IMR-90 (cell line): Measurements from ENCODE around the gene BCL7A. TPM values are rescaled to one million over a fixed set of nuclear protein-coding genes. Genes with fewer than 3 reads are reported as not detected.

Experiments used
- ATAC-seq: fragments of 200-7000 bp; cut with Tn5 transposase; 2 replicates; pipeline ENCODE4 v1.9.1; 2020; ENCODE audit warnings: low read depth, mild to moderate bottlenecking, moderate library complexity
- BruUV-seq: library from RNA; stranded (reverse); fragments of 400-500 nt; replicated peaks from 2 replicates; lab custom pipeline; 2021; lab: Mats Ljungman, UMichigan
- CTCF ChIA-PET: fragments of 300-600 bp; formaldehyde crosslinking; extraction: SDS; loops from one replicate; lab custom pipeline; 2021; ENCODE audit warnings: antibody characterized with exemption; lab: Yijun Ruan, JAX
- POLR2A ChIA-PET: fragments of 300-600 bp; sonication (Branson Sonifier 250); formaldehyde crosslinking; loops from one replicate; lab custom pipeline; 2022; ENCODE audit warnings: antibody characterized with exemption; ENCODE audit not compliant: unreplicated experiment; lab: Charles Lee
- DNase-seq: peaks from one replicate; pipeline ENCODE4 v3.0.0; 2013
- H2AFZ ChIP-seq: replicated peaks from 2 replicates; pipeline ENCODE3; 2013; ENCODE audit warnings: low read length, mild to moderate bottlenecking; ENCODE audit not compliant: poor library complexity
- H2AK5ac ChIP-seq: 2 replicates; pipeline ENCODE4 v1.6.1; 2013; ENCODE audit warnings: low read depth, low read length, inconsistent platforms
- H2AK9ac ChIP-seq: replicated peaks from 2 replicates; pipeline ENCODE3; 2013; ENCODE audit warnings: mild to moderate bottlenecking, low read depth, low read length, moderate library complexity; ENCODE audit not compliant: poor library complexity
- H2BK120ac ChIP-seq: 2 replicates; pipeline ENCODE4 v1.6.1; 2013; ENCODE audit warnings: low read depth, low read length, inconsistent platforms
- H2BK15ac ChIP-seq: 3 replicates; pipeline ENCODE4 v1.6.1; 2013; ENCODE audit warnings: low read depth, low read length, inconsistent platforms
- H2BK20ac ChIP-seq: 2 replicates; pipeline ENCODE4 v1.6.1; 2013; ENCODE audit warnings: low read depth, mild to moderate bottlenecking, inconsistent platforms, low read length, moderate library complexity
- H2BK5ac ChIP-seq: 2 replicates; pipeline ENCODE4 v1.6.1; 2013; ENCODE audit warnings: mild to moderate bottlenecking, low read depth, low read length, inconsistent platforms; ENCODE audit not compliant: poor library complexity, severe bottlenecking
- H3K14ac ChIP-seq: replicated peaks from 2 replicates; pipeline ENCODE4 v1.6.1; 2013; ENCODE audit warnings: low read depth, low read length, inconsistent platforms
- H3K18ac ChIP-seq: 2 replicates; pipeline ENCODE4 v1.6.1; 2013; ENCODE audit warnings: low read depth, low read length, control low read depth
- H3K23ac ChIP-seq: 2 replicates; pipeline ENCODE4 v1.6.1; 2013; ENCODE audit warnings: low read depth, low read length, inconsistent platforms
- H3K27ac ChIP-seq: 2 replicates; pipeline ENCODE4 v1.5.1; 2013; ENCODE audit warnings: mild to moderate bottlenecking, control low read depth, low read length; ENCODE audit not compliant: insufficient read depth
- H3K27me3 ChIP-seq: 2 replicates; pipeline ENCODE4 v1.6.1; 2013; ENCODE audit warnings: low read length; ENCODE audit not compliant: control insufficient read depth, insufficient read depth
- H3K36me3 ChIP-seq: 2 replicates; pipeline ENCODE4 v1.6.1; 2013; ENCODE audit warnings: low read length, mixed read lengths; ENCODE audit not compliant: control insufficient read depth, insufficient read depth
- H3K4ac ChIP-seq: 2 replicates; pipeline ENCODE4 v1.6.1; 2013; ENCODE audit warnings: low read depth, low read length, inconsistent platforms
- H3K4me1 ChIP-seq: 2 replicates; pipeline ENCODE4 v1.6.1; 2013; ENCODE audit warnings: low read length, mixed read lengths; ENCODE audit not compliant: control insufficient read depth, insufficient read depth
- H3K4me2 ChIP-seq: 2 replicates; pipeline ENCODE4 v1.6.1; 2013; ENCODE audit warnings: low read depth, mild to moderate bottlenecking, control low read depth, low read length, moderate library complexity
- H3K4me3 ChIP-seq: 2 replicates; pipeline ENCODE4 v1.5.1; 2013; ENCODE audit warnings: low read depth, mild to moderate bottlenecking, control low read depth, low read length, moderate library complexity; ENCODE audit not compliant: insufficient read depth
- H3K56ac ChIP-seq: 2 replicates; pipeline ENCODE4 v1.6.1; 2013; ENCODE audit warnings: low read length, inconsistent platforms; ENCODE audit not compliant: insufficient read depth; ENCODE audit errors: extremely low read depth
- H3K79me1 ChIP-seq, 2 experiments: 2 replicates each; pipeline ENCODE4 v1.6.1; 2013; ENCODE audit warnings: low read length in 2 of 2, inconsistent platforms in 1 of 2, low read depth in 1 of 2
- H3K9ac ChIP-seq: 2 replicates; pipeline ENCODE4 v1.6.1; 2013; ENCODE audit warnings: low read depth, low read length, control low read depth
- H3K9me1 ChIP-seq: 2 replicates; pipeline ENCODE4 v1.6.1; 2013; ENCODE audit warnings: low read length, inconsistent platforms; ENCODE audit not compliant: insufficient read depth
- H3K9me3 ChIP-seq: 2 replicates; pipeline ENCODE4 v1.6.1; 2013; ENCODE audit warnings: low read length; ENCODE audit not compliant: control insufficient read depth, insufficient read depth
- H4K20me1 ChIP-seq: 2 replicates; pipeline ENCODE4 v1.6.1; 2013; ENCODE audit warnings: low read length, inconsistent platforms; ENCODE audit not compliant: insufficient read depth
- H4K5ac ChIP-seq: 2 replicates; pipeline ENCODE4 v1.6.1; 2013; ENCODE audit warnings: mild to moderate bottlenecking, low read depth, low read length, control low read depth
- H4K8ac ChIP-seq, 2 experiments: 2 replicates each; pipeline ENCODE4 v1.6.1; 2013; ENCODE audit warnings: low read depth in 2 of 2, low read length in 2 of 2, control low read depth in 1 of 2, inconsistent platforms in 1 of 2
- H4K91ac ChIP-seq: 2 replicates; pipeline ENCODE4 v1.6.1; 2013; ENCODE audit warnings: low read depth, low read length, inconsistent platforms; ENCODE audit not compliant: insufficient read depth
- CEBPB ChIP-seq: IDR thresholded peaks from 2 replicates; pipeline ENCODE4 v1.6.1; 2012; ENCODE audit warnings: low read depth, low read length, improper control_type of control experiment
- CTCF ChIP-seq: conservative IDR thresholded peaks from 2 replicates; pipeline ENCODE4 v1.5.1; 2012; ENCODE audit warnings: mild to moderate bottlenecking, low read depth, low read length, improper control_type of control experiment
- FOS ChIP-seq: fragments of 150-350 bp; IDR thresholded peaks from 2 replicates; pipeline ENCODE4 v1.6.1; 2016; ENCODE audit warnings: low read depth, low read length
- MXI1 ChIP-seq: IDR thresholded peaks from 2 replicates; pipeline ENCODE4 v1.6.1; 2012; ENCODE audit warnings: low read depth, mild to moderate bottlenecking, low read length, moderate library complexity, borderline replicate concordance
- RAD21 ChIP-seq: IDR thresholded peaks from 2 replicates; pipeline ENCODE4 v1.6.1; 2012; ENCODE audit warnings: low read length, improper control_type of control experiment
- RCOR1 ChIP-seq: IDR thresholded peaks from 2 replicates; pipeline ENCODE4 v1.6.1; 2012; ENCODE audit warnings: mild to moderate bottlenecking, low read length, improper control_type of control experiment; ENCODE audit not compliant: insufficient replicate concordance
- USF2 ChIP-seq: fragments of 150-350 bp; IDR thresholded peaks from 2 replicates; pipeline ENCODE4 v1.6.1; 2017; ENCODE audit warnings: mild to moderate bottlenecking, antibody characterized with exemption, low read length, low read depth
- WGBS, 2 experiments: methylation state at CpG; one replicate each; pipeline versions ENCODE4 v1.1.5 to v1.1.7; 2013; ENCODE audit warnings: missing lambda C conversion rate in 2 of 2; ENCODE audit not compliant: insufficient read length in 1 of 2; ENCODE audit errors: extremely low coverage in 2 of 2; 5-methylcytosine and 5-hydroxymethylcytosine counted together
- dilution Hi-C: fragments of 300-500 bp; cut with HindIII; formaldehyde crosslinking; loops from one replicate; pipeline ENCODE4 v1.14.3; 2018; ENCODE audit warnings: low sequenced_read_pairs; ENCODE audit not compliant: unreplicated experiment
- in situ Hi-C: fragments of 300-500 bp; cut with MboI; formaldehyde crosslinking; loops from 3 replicates; pipeline ENCODE4 v1.14.3; 2019; ENCODE audit warnings: low sequenced_read_pairs, inconsistent platforms, mixed read lengths
- intact Hi-C: fragments of 100-400 bp; cut with micrococcal nuclease; formaldehyde crosslinking; loops from 2 replicates; pipeline ENCODE4 v1.10.0; 2022
- polyA plus RNA-seq, 3 experiments: library from polyadenylated mRNA; depleted of rRNA; stranded (reverse); fragments of >200 nt; gene quantifications; 2 replicates each; pipeline ENCODE4 v1.2.3, GENCODE V29; 2012; ENCODE audit warnings: low replicate concordance in 1 of 3
- total RNA-seq: library from RNA; depleted of rRNA; stranded (reverse); fragments of >200 nt; gene quantifications from 2 replicates; pipeline ENCODE4 v1.2.3, GENCODE V29; 2012

BCL7A gene
- total and polyA plus RNA-seq, 2 of the 4 experiments (the other 2 are of a cell fraction): 5.6 to 7.9 TPM

GRCh38 chr12:122023339-122024131 lies 1.9 kb downstream of the BCL7A start:
- ATAC-seq (peak; percentile 45), DNase-seq (peak; percentile 70)
- H2BK120ac ChIP-seq: 0 out of 2 replicates have a peak overlapping the region, but pooled peaks have one; percentile 12
- peak overlapping the region; percentile 66 for H3K4me3 ChIP-seq
- peaks cover 20 to 53% of the 10 kb centered on the region in 2 experiments for H3K79me1 ChIP-seq
- H3K18ac ChIP-seq: peak overlapping the region; percentile 4; the same call in 1 of the 2 replicates
- TF ChIP-seq RAD21 (no peak), USF2 (peak; percentile 87), RCOR1 (no peak), CEBPB (no peak), CTCF (no peak), MXI1 (peak; percentile 72), FOS (no peak)
- no TSS peak for BruUV-seq
- POLR2A ChIA-PET: interaction anchor here (0.6 kb wide), 1 partner anchor 27 kb away, joined by 3 read pairs; no protein-coding TSS in a partner anchor
- no peaks in the 10 kb centered on the region for H3K36me3 ChIP-seq
- H3K9ac ChIP-seq: peak overlapping the region; percentile 54; the same call in 1 of the 2 replicates
- no peaks in the 10 kb centered on the region for H3K27me3 ChIP-seq
- intact Hi-C loops (loop anchor here (1.0 to 5.0 kb wide), 3 partner anchors 69 to 226 kb away; no protein-coding TSS in a partner anchor), dilution Hi-C loops (no loop called here), in situ Hi-C loops (no loop called here)
- no peak overlapping the region for H2BK20ac ChIP-seq
- H2BK5ac ChIP-seq: no peak overlapping the region
- peak overlapping the region; percentile 56 to 64; a peak in 2 of 4 replicates for H4K8ac ChIP-seq
- 0 out of 2 replicates have a peak overlapping the region, but pooled peaks have one; percentile 12 for H3K23ac ChIP-seq
- WGBS, 2 experiments: 3% methylated on average over 13 of the region's 43 CpGs; no CpG with 5 or more reads in 1 of the 2 experiments
- peak overlapping the region; percentile 25; the same call in 1 of the 3 replicates for H2BK15ac ChIP-seq
- CTCF ChIA-PET: no interaction called here
- H2AFZ ChIP-seq: peak overlapping the region; percentile 84
- no peak overlapping the region; the same call in 1 of the 2 replicates for H4K91ac ChIP-seq
- H4K20me1 ChIP-seq: peaks cover 8% of the 10 kb centered on the region
- H3K9me1 ChIP-seq: peaks cover 3% of the 10 kb centered on the region
- H3K4ac ChIP-seq: peak overlapping the region; percentile 65
- peak overlapping the region; percentile 92 for H2AK9ac ChIP-seq
- H3K27ac ChIP-seq: peak overlapping the region; percentile 41; the same call in 1 of the 2 replicates
- H3K9me3 ChIP-seq: no peaks in the 10 kb centered on the region; the same call in 1 of the 2 replicates
- H3K4me1 ChIP-seq: peaks cover 13% of the 10 kb centered on the region
- H3K56ac ChIP-seq: no peak overlapping the region; the same call in 1 of the 2 replicates
- H2AK5ac ChIP-seq: 0 out of 2 replicates have a peak overlapping the region, but pooled peaks have one; percentile 20
- H3K4me2 ChIP-seq: peak overlapping the region; percentile 80
- no peak overlapping the region for H4K5ac ChIP-seq
- H3K14ac ChIP-seq: no peak overlapping the region
